22Rv1 (cell line): ENCODE data around the gene GNG4.

Experiments
- CTCF ChIP-seq: fragments of 450-650 bp; IDR thresholded peaks from 2 replicates; pipeline ENCODE4 v1.5.1; 2017; ENCODE audit warnings: mild to moderate bottlenecking
- ZFX ChIP-seq: fragments of 450-650 bp; IDR thresholded peaks from 2 replicates; pipeline ENCODE4 v1.6.1; 2017; ENCODE audit warnings: antibody characterized with exemption, borderline replicate concordance

GRCh38 chr1:235628316-235629005 lies 21.1 kb downstream of the GNG4 start:
- no peak for TF ChIP-seq CTCF
- TF ChIP-seq ZFX = no peak
